ENCODE results near the gene ARHGEF1. TPM values are rescaled to one million over a fixed set of nuclear protein-coding genes. Genes with fewer than 3 reads are reported as not detected.

Gene ARHGEF1
- total RNA-seq, 1 experiment from 2014 or later: 18.9 TPM

GRCh38 chr19:41894350-41894749, 11.4 kb downstream of the ARHGEF1 start:
- no peak for DNase-seq (ENCODE audit: low read depth, low spot score)
- in situ Hi-C loops (cut with HindIII; ENCODE audit: low pct_unique_long_range_greater_than_20kb, low sequenced_read_pairs): no loop called here

- DNase-seq (ENCODE audit: low read depth, low spot score): no peak
Measured at GRCh38 chr19:41895745-41896580, 13.0 kb downstream of the ARHGEF1 start.

GRCh38 chr19:41896581-41896942, 13.6 kb downstream of the ARHGEF1 start:
- in situ Hi-C loops (cut with HindIII; ENCODE audit: low pct_unique_long_range_greater_than_20kb, low sequenced_read_pairs): no loop called here
- DNase-seq (ENCODE audit: low read depth, low spot score): no peak

More at GRCh38 chr19:41895745-41896580, 13.0 kb downstream of the ARHGEF1 start:
- in situ Hi-C loops (cut with HindIII; ENCODE audit: low pct_unique_long_range_greater_than_20kb, low sequenced_read_pairs): no loop called here

- in situ Hi-C loops (cut with HindIII; ENCODE audit: low pct_unique_long_range_greater_than_20kb, low sequenced_read_pairs): no loop called here
- no peak for DNase-seq (ENCODE audit: low read depth, low spot score)
Measured at GRCh38 chr19:41897181-41897580, 14.2 kb downstream of the ARHGEF1 start.

- in situ Hi-C loops (cut with HindIII; ENCODE audit: low pct_unique_long_range_greater_than_20kb, low sequenced_read_pairs): no loop called here
- DNase-seq (ENCODE audit: low read depth, low spot score): no peak
Measured at GRCh38 chr19:41897820-41898219, 14.8 kb downstream of the ARHGEF1 start.

- no peak for DNase-seq (ENCODE audit: low read depth, low spot score)
- in situ Hi-C loops (cut with HindIII; ENCODE audit: low pct_unique_long_range_greater_than_20kb, low sequenced_read_pairs): no loop called here
Measured at GRCh38 chr19:41898235-41898634, 15.3 kb downstream of the ARHGEF1 start.

GRCh38 chr19:41901707-41902360, 18.9 kb downstream of the ARHGEF1 start:
- no peak for DNase-seq (ENCODE audit: low read depth, low spot score)
- in situ Hi-C loops (cut with HindIII; ENCODE audit: low pct_unique_long_range_greater_than_20kb, low sequenced_read_pairs): no loop called here

GRCh38 chr19:41902594-41902993, 19.6 kb downstream of the ARHGEF1 start:
- no peak for DNase-seq (ENCODE audit: low read depth, low spot score)
- in situ Hi-C loops (cut with HindIII; ENCODE audit: low pct_unique_long_range_greater_than_20kb, low sequenced_read_pairs): no loop called here

GRCh38 chr19:41903193-41903953, 20.4 kb downstream of the ARHGEF1 start:
- DNase-seq (ENCODE audit: low read depth, low spot score): no peak
- in situ Hi-C loops (cut with HindIII; ENCODE audit: low pct_unique_long_range_greater_than_20kb, low sequenced_read_pairs): no loop called here

- in situ Hi-C loops (cut with HindIII; ENCODE audit: low pct_unique_long_range_greater_than_20kb, low sequenced_read_pairs): no loop called here
- no peak for DNase-seq (ENCODE audit: low read depth, low spot score)
Measured at GRCh38 chr19:41904118-41904870, 21.3 kb downstream of the ARHGEF1 start.

- in situ Hi-C loops (cut with HindIII; ENCODE audit: low pct_unique_long_range_greater_than_20kb, low sequenced_read_pairs): no loop called here
- DNase-seq (ENCODE audit: low read depth, low spot score): no peak
Measured at GRCh38 chr19:41905273-41906002, 22.5 kb downstream of the ARHGEF1 start.

GRCh38 chr19:41906271-41906670, 23.3 kb downstream of the ARHGEF1 start:
- in situ Hi-C loops (cut with HindIII; ENCODE audit: low pct_unique_long_range_greater_than_20kb, low sequenced_read_pairs): no loop called here
- no peak for DNase-seq (ENCODE audit: low read depth, low spot score)

GRCh38 chr19:41906916-41907680, 24.1 kb downstream of the ARHGEF1 start:
- no peak for DNase-seq (ENCODE audit: low read depth, low spot score)
- in situ Hi-C loops (cut with HindIII; ENCODE audit: low pct_unique_long_range_greater_than_20kb, low sequenced_read_pairs): no loop called here

GRCh38 chr19:41907994-41908615, 25.1 kb downstream of the ARHGEF1 start:
- DNase-seq (ENCODE audit: low read depth, low spot score): no peak
- in situ Hi-C loops (cut with HindIII; ENCODE audit: low pct_unique_long_range_greater_than_20kb, low sequenced_read_pairs): no loop called here

- DNase-seq (ENCODE audit: low read depth, low spot score): no peak
- in situ Hi-C loops (cut with HindIII; ENCODE audit: low pct_unique_long_range_greater_than_20kb, low sequenced_read_pairs): no loop called here
Measured at GRCh38 chr19:41908724-41909464, 25.9 kb downstream of the ARHGEF1 start.
